GM23248 (cell line): ENCODE data around the gene CBFA2T2. TPM values are rescaled to one million over a fixed set of nuclear protein-coding genes. Genes with fewer than 3 reads are reported as not detected.

Experiments used
- DNase-seq: peaks from one replicate; pipeline ENCODE4 v3.0.0-alpha.2; 2015
- H2AFZ ChIP-seq: fragments of 200-600 bp; sonication (generic); 2 replicates; pipeline ENCODE4 v1.6.1; 2016; ENCODE audit warnings: antibody characterized with exemption
- H3F3A ChIP-seq: fragments of 200-600 bp; sonication (generic); 2 replicates; pipeline ENCODE4 v1.6.1; 2016; ENCODE audit warnings: mild to moderate bottlenecking, antibody characterized with exemption, mixed run types; ENCODE audit not compliant: insufficient read depth
- H3K27ac ChIP-seq: fragments of 200-600 bp; sonication (generic); 2 replicates; pipeline ENCODE4 v1.5.1; 2016; ENCODE audit warnings: mild to moderate bottlenecking
- H3K27me3 ChIP-seq: fragments of 200-600 bp; sonication (generic); replicated peaks from 2 replicates; pipeline ENCODE4 v1.6.1; 2016; ENCODE audit warnings: mild to moderate bottlenecking; ENCODE audit not compliant: insufficient read depth
- H3K36me3 ChIP-seq: fragments of 200-600 bp; sonication (generic); 2 replicates; pipeline ENCODE4 v1.6.1; 2016; ENCODE audit warnings: low read depth, mild to moderate bottlenecking
- H3K4me1 ChIP-seq: fragments of 200-600 bp; sonication (generic); 2 replicates; pipeline ENCODE4 v1.6.1; 2016; ENCODE audit warnings: mild to moderate bottlenecking; ENCODE audit not compliant: insufficient read depth
- H3K4me2 ChIP-seq: fragments of 200-600 bp; sonication (generic); one replicate; pipeline ENCODE4 v1.6.1; 2016; ENCODE audit warnings: mild to moderate bottlenecking; ENCODE audit not compliant: unreplicated experiment
- H3K4me3 ChIP-seq: fragments of 200-600 bp; sonication (generic); 2 replicates; pipeline ENCODE4 v1.5.1; 2016; ENCODE audit warnings: mild to moderate bottlenecking
- H3K79me2 ChIP-seq: fragments of 200-600 bp; sonication (generic); 2 replicates; pipeline ENCODE4 v1.6.1; 2016; ENCODE audit warnings: mild to moderate bottlenecking; ENCODE audit not compliant: insufficient read depth
- H3K9ac ChIP-seq: fragments of 200-600 bp; sonication (generic); 2 replicates; pipeline ENCODE4 v1.6.1; 2016; ENCODE audit warnings: mild to moderate bottlenecking
- H3K9me2 ChIP-seq: fragments of 200-600 bp; sonication (generic); 2 replicates; pipeline ENCODE4 v1.6.1; 2016; ENCODE audit warnings: mixed run types, mild to moderate bottlenecking, moderate library complexity; ENCODE audit not compliant: insufficient read depth
- H3K9me3 ChIP-seq: fragments of 200-600 bp; sonication (generic); one replicate; pipeline ENCODE4 v1.6.1; 2017; ENCODE audit warnings: low read depth
- H4K20me1 ChIP-seq: fragments of 200-600 bp; sonication (generic); 2 replicates; pipeline ENCODE4 v1.6.0; 2016; ENCODE audit not compliant: insufficient read depth
- EZH2 ChIP-seq: fragments of 200-600 bp; sonication (generic); IDR thresholded peaks from 2 replicates; pipeline ENCODE4 v1.6.1; 2018; ENCODE audit warnings: antibody characterized with exemption, mild to moderate bottlenecking; ENCODE audit not compliant: insufficient read depth, poor library complexity, severe bottlenecking
- EZH2phosphoT487 ChIP-seq: fragments of 200-600 bp; sonication (generic); IDR thresholded peaks from 2 replicates; pipeline ENCODE4 v1.6.1; 2018; ENCODE audit warnings: antibody characterized with exemption, moderate library complexity, mild to moderate bottlenecking, low read depth; ENCODE audit not compliant: insufficient read depth
- WGBS, 2 experiments: methylation state at CpG; one replicate each; pipeline ENCODE4 v1.1.6; 2015 to 2017; ENCODE audit warnings: low lambda C conversion rate in 2 of 2, low coverage in 1 of 2; ENCODE audit errors: missing lambda C conversion rate in 2 of 2; 5-methylcytosine and 5-hydroxymethylcytosine counted together
- in situ Hi-C: fragments of 300-500 bp; cut with MboI; formaldehyde crosslinking; loops from 2 replicates; pipeline ENCODE4 v1.15.0; 2020
- polyA plus RNA-seq: library from polyadenylated mRNA; unstranded; fragments of >200 nt; fragmentation: Nextera tagmentation; extraction: Ambion mirVana; gene quantifications from 2 replicates; pipeline ENCODE4 v1.2.1, GENCODE V29; 2016
- total RNA-seq: library from RNA; depleted of rRNA; stranded (reverse); fragments of >200 nt; shearing (Covaris generic); gene quantifications from 2 replicates; pipeline ENCODE4 v1.2.3, GENCODE V29; 2014

The CBFA2T2 gene
- total and polyA plus RNA-seq, 2 experiments from 2014 or later, result 5.3 to 8.7 TPM

GRCh38 chr20:33670715-33671499 is 181.0 kb downstream of the CBFA2T2 start:
- H3K9ac ChIP-seq, result no peak overlapping the region
- no peaks in the 10 kb centered on the region for H3K9me3 ChIP-seq
- WGBS, 2 experiments, result 91 to 93% methylated on average over 6 of the region's 6 CpGs
- TF ChIP-seq EZH2phosphoT487, result no peak
- no peak for TF ChIP-seq EZH2
- no peak overlapping the region for H3K4me2 ChIP-seq
- DNase-seq, result no peak
- H3K9me2 ChIP-seq, result no peaks in the 10 kb centered on the region
- no peak overlapping the region for H2AFZ ChIP-seq
- H3K79me2 ChIP-seq, result peaks cover 21% of the 10 kb centered on the region
- no peaks in the 10 kb centered on the region for H3K27me3 ChIP-seq
- no peak overlapping the region for H3K27ac ChIP-seq
- H3K4me3 ChIP-seq, result no peak overlapping the region
- in situ Hi-C loops, result no loop called here
- no peaks in the 10 kb centered on the region for H4K20me1 ChIP-seq
- H3K36me3 ChIP-seq, result no peaks in the 10 kb centered on the region
- peaks cover 24% of the 10 kb centered on the region for H3F3A ChIP-seq
- peaks cover 28% of the 10 kb centered on the region for H3K4me1 ChIP-seq

GRCh38 chr20:33671573-33672288 is 181.8 kb downstream of the CBFA2T2 start:
- H3K4me2 ChIP-seq, result no peak overlapping the region
- no peaks in the 10 kb centered on the region for H3K27me3 ChIP-seq
- peaks cover 18% of the 10 kb centered on the region for H3F3A ChIP-seq
- no peaks in the 10 kb centered on the region for H3K9me3 ChIP-seq
- H3K36me3 ChIP-seq, result no peaks in the 10 kb centered on the region
- TF ChIP-seq EZH2 (no peak), EZH2phosphoT487 (no peak)
- H3K79me2 ChIP-seq, result peaks cover 21% of the 10 kb centered on the region
- no peaks in the 10 kb centered on the region for H3K9me2 ChIP-seq
- H3K27ac ChIP-seq, result no peak overlapping the region
- no peaks in the 10 kb centered on the region for H4K20me1 ChIP-seq
- H3K9ac ChIP-seq, result no peak overlapping the region
- WGBS, 2 experiments, result 69 to 73% methylated on average over 8 of the region's 8 CpGs
- H3K4me3 ChIP-seq, result no peak overlapping the region
- DNase-seq, result no peak
- H3K4me1 ChIP-seq, result peaks cover 28% of the 10 kb centered on the region
- no peak overlapping the region for H2AFZ ChIP-seq
- in situ Hi-C loops, result no loop called here

- Histone ChIP-seq H3K27me3 (no peaks in the 10 kb centered on the region), H4K20me1 (no peaks in the 10 kb centered on the region), H3K4me2 (peak overlapping the region; percentile 85), H3K79me2 (peaks cover 21% of the 10 kb centered on the region), H3K4me3 (peak overlapping the region; percentile 81), H3K9me2 (no peaks in the 10 kb centered on the region), H2AFZ (no peak overlapping the region), H3K9me3 (no peaks in the 10 kb centered on the region), H3K4me1 (peaks cover 28% of the 10 kb centered on the region), H3K9ac (peak overlapping the region; percentile 84), H3K27ac (no peak overlapping the region), H3F3A (peaks cover 18% of the 10 kb centered on the region), H3K36me3 (no peaks in the 10 kb centered on the region)
- in situ Hi-C loops, result no loop called here
- 46 to 50% methylated on average over 17 of the region's 17 CpGs for WGBS, 2 experiments
- DNase-seq, result peak; percentile 44
- no peak for TF ChIP-seq EZH2
- no peak for TF ChIP-seq EZH2phosphoT487
Measured at GRCh38 chr20:33672426-33673113, 182.7 kb downstream of the CBFA2T2 start.

- H3K36me3 ChIP-seq, result no peaks in the 10 kb centered on the region
- DNase-seq, result no peak
- no peaks in the 10 kb centered on the region for H3K9me3 ChIP-seq
- no peaks in the 10 kb centered on the region for H4K20me1 ChIP-seq
- H3K4me1 ChIP-seq, result peaks cover 28% of the 10 kb centered on the region
- H3K27me3 ChIP-seq, result no peaks in the 10 kb centered on the region
- 0 out of 2 replicates have a peak overlapping the region, but pooled peaks have one; percentile 65 for H2AFZ ChIP-seq
- H3K4me2 ChIP-seq, result peak overlapping the region; percentile 85
- H3K9me2 ChIP-seq, result no peaks in the 10 kb centered on the region
- H3F3A ChIP-seq, result peaks cover 18% of the 10 kb centered on the region
- peak overlapping the region; percentile 84 for H3K9ac ChIP-seq
- in situ Hi-C loops, result no loop called here
- peak overlapping the region; percentile 81 for H3K4me3 ChIP-seq
- peaks cover 21% of the 10 kb centered on the region for H3K79me2 ChIP-seq
- WGBS, 2 experiments, result 19% methylated on average over 4 of the region's 4 CpGs
- no peak overlapping the region for H3K27ac ChIP-seq
- TF ChIP-seq EZH2 (no peak), EZH2phosphoT487 (no peak)
Measured at GRCh38 chr20:33673114-33673409, 183.2 kb downstream of the CBFA2T2 start.
